Left renal pelvis (tissue), 4 donors: Measurements from ENCODE around the gene TERT. TPM values are rescaled to one million over a fixed set of nuclear protein-coding genes. Genes with fewer than 3 reads are reported as not detected.
"Not testable (repeated sequence)": the region's sequence is repeated elsewhere in the genome, so short reads cannot be mapped to it uniquely, and the experiment has no call there.

Source experiments
- DNase-seq, 4 donors: peaks; one replicate each; pipeline ENCODE4 v3.0.0-alpha.2; 2013; ENCODE audit warnings: low read depth in 4 of 4, low spot score in 3 of 4
- polyA plus RNA-seq, 4 donors: library from polyadenylated mRNA; unstranded; fragments of 120-200 nt; gene quantifications; one replicate each; pipeline ENCODE4 v1.2.1, GENCODE V29; 2013; ENCODE audit not compliant: insufficient read length in 4 of 4

The TERT gene
- polyA plus RNA-seq, 4 donors: 0.05 to 0.76 (median 0.24) TPM

- no peak for DNase-seq
Measured at GRCh38 chr5:1280177-1281037, 14.5 kb downstream of the TERT start.

- no peak for DNase-seq
Measured at GRCh38 chr5:1279443-1280151, 15.3 kb downstream of the TERT start.

- no peak for DNase-seq
Measured at GRCh38 chr5:1278656-1279442, 16.0 kb downstream of the TERT start.

GRCh38 chr5:1278216-1278615, 16.7 kb downstream of the TERT start:
- no peak for DNase-seq

GRCh38 chr5:1277781-1278180, 17.1 kb downstream of the TERT start:
- DNase-seq: no peak

GRCh38 chr5:1277331-1277730, 17.5 kb downstream of the TERT start:
- DNase-seq: no peak

- no peak for DNase-seq
Measured at GRCh38 chr5:1276930-1277329, 17.9 kb downstream of the TERT start.

GRCh38 chr5:1275397-1276391, 19.2 kb downstream of the TERT start:
- DNase-seq: not testable (repeated sequence)

- no peak for DNase-seq
Measured at GRCh38 chr5:1274471-1274870, 20.4 kb downstream of the TERT start.

GRCh38 chr5:1273745-1274144, 21.1 kb downstream of the TERT start:
- no peak for DNase-seq

- DNase-seq: no peak
Measured at GRCh38 chr5:1272201-1272600, 22.7 kb downstream of the TERT start.

- no peak for DNase-seq
Measured at GRCh38 chr5:1270933-1271914, 23.6 kb downstream of the TERT start.

- no peak for DNase-seq
Measured at GRCh38 chr5:1270426-1270825, 24.4 kb downstream of the TERT start.

- DNase-seq: no peak
Measured at GRCh38 chr5:1268666-1269065, 26.2 kb downstream of the TERT start.

GRCh38 chr5:1268056-1268455, 26.8 kb downstream of the TERT start:
- no peak for DNase-seq

- not testable (repeated sequence) for DNase-seq
Measured at GRCh38 chr5:1267464-1267863, 27.4 kb downstream of the TERT start.

GRCh38 chr5:1266791-1267190, 28.1 kb downstream of the TERT start:
- DNase-seq: no peak
